RWPE2 (cell line): ENCODE data around the gene KRT20.

Source experiments
- ATAC-seq: fragments of 200-7000 bp; cut with Tn5 transposase; 3 replicates; pipeline ENCODE4 v1.9.1; 2021; ENCODE audit warnings: low read depth
- DNase-seq: peaks from one replicate; pipeline ENCODE4 v3.0.0-alpha.2; 2020; ENCODE audit warnings: low spot score
- H3K27ac ChIP-seq: fragments of 450-650 bp; 2 replicates; pipeline ENCODE4 v1.5.1; 2017; ENCODE audit warnings: mild to moderate bottlenecking; ENCODE audit not compliant: poor library complexity, severe bottlenecking
- H3K27me3 ChIP-seq: fragments of 250-450 bp; sonication (Bioruptor Pico); 2 replicates; pipeline ENCODE4 v1.5.1; 2021; ENCODE audit warnings: mild to moderate bottlenecking, moderate library complexity; ENCODE audit not compliant: insufficient read depth, poor library complexity, severe bottlenecking
- H3K36me3 ChIP-seq: fragments of 250-450 bp; sonication (Bioruptor Pico); 2 replicates; pipeline ENCODE4 v1.5.1; 2020; ENCODE audit warnings: low read depth, mild to moderate bottlenecking, moderate library complexity
- H3K4me1 ChIP-seq: fragments of 250-450 bp; sonication (Bioruptor Pico); 2 replicates; pipeline ENCODE4 v1.5.1; 2021; ENCODE audit warnings: mild to moderate bottlenecking, moderate library complexity; ENCODE audit not compliant: insufficient read depth, poor library complexity, severe bottlenecking
- H3K4me3 ChIP-seq: fragments of 250-450 bp; sonication (Bioruptor Pico); 2 replicates; pipeline ENCODE4 v1.5.1; 2021; ENCODE audit warnings: mild to moderate bottlenecking, moderate library complexity; ENCODE audit not compliant: severe bottlenecking
- H3K9me3 ChIP-seq: fragments of 250-450 bp; sonication (Bioruptor Pico); 2 replicates; pipeline ENCODE4 v1.5.1; 2021; ENCODE audit warnings: mild to moderate bottlenecking, moderate library complexity; ENCODE audit not compliant: severe bottlenecking
- TF ChIP-seq, protein P1 (sequence below): fragments of 450-650 bp; IDR thresholded peaks from one replicate; pipeline ENCODE4 v1.5.1; 2017; ENCODE audit warnings: mild to moderate bottlenecking, moderate library complexity; ENCODE audit not compliant: poor library complexity, severe bottlenecking

Gene KRT20

DNA sequence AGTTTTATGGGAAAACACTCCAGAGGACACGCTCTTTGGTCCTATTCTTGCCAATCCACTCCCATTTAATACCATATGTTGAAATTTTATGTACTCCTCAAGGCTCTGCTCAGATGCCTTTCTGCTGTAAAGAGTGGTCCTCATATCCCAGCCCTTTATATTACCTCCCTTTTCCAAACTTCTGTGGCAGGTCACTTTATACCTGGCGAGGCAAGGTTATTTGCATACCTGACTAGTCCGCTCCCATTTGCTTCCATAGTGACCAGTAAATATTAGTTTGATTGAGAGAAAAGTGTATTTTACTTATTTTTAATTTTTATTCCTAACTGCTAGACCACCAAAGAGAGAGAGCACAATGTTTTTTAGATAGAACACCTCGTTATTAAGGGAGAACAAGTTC lies 35.3 kb downstream of the KRT20 start:
- Histone ChIP-seq H3K4me3 (no peak overlapping the region), H3K27ac (peak overlapping the region; percentile 69), H3K36me3 (no peaks in the 10 kb centered on the region), H3K9me3 (no peaks in the 10 kb centered on the region), H3K4me1 (peaks cover 38% of the 10 kb centered on the region), H3K27me3 (no peaks in the 10 kb centered on the region)
- no peak for DNase-seq
- ATAC-seq, result no peak
- TF ChIP-seq, protein P1, sequence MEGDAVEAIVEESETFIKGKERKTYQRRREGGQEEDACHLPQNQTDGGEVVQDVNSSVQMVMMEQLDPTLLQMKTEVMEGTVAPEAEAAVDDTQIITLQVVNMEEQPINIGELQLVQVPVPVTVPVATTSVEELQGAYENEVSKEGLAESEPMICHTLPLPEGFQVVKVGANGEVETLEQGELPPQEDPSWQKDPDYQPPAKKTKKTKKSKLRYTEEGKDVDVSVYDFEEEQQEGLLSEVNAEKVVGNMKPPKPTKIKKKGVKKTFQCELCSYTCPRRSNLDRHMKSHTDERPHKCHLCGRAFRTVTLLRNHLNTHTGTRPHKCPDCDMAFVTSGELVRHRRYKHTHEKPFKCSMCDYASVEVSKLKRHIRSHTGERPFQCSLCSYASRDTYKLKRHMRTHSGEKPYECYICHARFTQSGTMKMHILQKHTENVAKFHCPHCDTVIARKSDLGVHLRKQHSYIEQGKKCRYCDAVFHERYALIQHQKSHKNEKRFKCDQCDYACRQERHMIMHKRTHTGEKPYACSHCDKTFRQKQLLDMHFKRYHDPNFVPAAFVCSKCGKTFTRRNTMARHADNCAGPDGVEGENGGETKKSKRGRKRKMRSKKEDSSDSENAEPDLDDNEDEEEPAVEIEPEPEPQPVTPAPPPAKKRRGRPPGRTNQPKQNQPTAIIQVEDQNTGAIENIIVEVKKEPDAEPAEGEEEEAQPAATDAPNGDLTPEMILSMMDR, result no peak

DNA sequence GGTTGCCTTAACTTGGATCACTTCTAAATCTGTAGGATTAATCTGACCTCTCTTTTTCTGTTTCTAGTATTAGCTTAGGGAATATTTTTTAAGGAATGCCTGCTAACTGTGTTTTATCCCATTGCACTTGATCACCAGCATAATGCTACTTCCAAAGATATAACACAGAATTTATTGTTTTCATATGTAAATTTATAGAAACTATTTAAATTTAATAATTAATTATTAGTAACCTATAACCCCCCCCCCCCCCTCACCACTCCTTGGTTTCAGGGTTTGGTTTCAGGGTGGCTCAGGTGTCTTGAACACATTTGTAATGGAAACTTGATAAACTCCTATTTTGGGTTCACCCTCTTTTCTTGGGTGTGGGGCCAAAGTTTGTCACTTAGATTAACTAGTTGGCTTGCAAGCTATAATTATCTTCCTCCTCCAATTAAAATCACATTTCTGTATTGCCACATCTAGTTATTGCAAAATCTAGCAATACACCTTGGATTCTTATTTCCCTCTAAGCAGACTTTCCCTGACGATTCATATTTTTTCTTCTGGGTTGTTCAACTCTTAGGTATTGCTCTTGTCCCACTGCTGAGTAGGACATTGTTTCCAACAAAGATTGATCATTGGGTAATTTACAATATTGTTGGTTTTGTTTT lies 36.3 kb downstream of the KRT20 start:
- no peaks in the 10 kb centered on the region for H3K27me3 ChIP-seq
- no peaks in the 10 kb centered on the region for H3K9me3 ChIP-seq
- TF ChIP-seq, protein P1, result no peak
- H3K27ac ChIP-seq, result no peak overlapping the region
- H3K4me3 ChIP-seq, result no peak overlapping the region
- ATAC-seq (no peak), DNase-seq (no peak)
- H3K4me1 ChIP-seq, result peaks cover 30% of the 10 kb centered on the region
- H3K36me3 ChIP-seq, result no peaks in the 10 kb centered on the region

DNA sequence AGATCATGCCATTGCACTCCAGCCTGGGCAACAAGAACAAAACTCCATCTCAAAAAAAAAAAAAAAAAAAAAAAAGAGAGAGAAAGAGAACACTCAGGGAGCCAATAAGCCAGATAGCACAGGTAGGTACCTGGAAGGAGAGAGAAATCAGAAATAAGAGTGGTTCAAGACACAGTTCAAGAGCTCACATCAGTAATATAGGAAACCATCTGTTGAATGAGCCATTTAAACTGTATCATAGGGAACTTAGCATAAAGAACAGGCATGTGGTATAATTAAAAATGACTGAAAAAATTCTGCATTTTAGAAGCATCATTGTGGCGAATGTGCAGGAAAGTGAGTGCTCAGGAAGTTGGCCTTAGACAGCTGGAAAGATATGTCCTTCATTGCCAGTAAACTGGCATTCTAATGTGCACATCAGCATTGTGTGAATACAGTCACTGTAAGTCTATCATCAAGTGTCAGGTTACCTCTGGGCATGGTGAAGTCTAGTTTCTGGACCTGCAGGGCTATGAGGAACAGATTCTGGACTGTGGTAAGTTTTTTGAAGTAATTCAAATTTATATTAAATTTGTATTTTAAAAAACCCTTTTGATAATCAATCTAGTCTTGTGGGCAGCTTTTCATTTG lies 38.4 kb downstream of the KRT20 start:
- Histone ChIP-seq H3K27ac (no peak overlapping the region), H3K36me3 (no peaks in the 10 kb centered on the region), H3K4me1 (peaks cover 23% of the 10 kb centered on the region), H3K27me3 (no peaks in the 10 kb centered on the region), H3K4me3 (no peak overlapping the region), H3K9me3 (no peaks in the 10 kb centered on the region)
- TF ChIP-seq, protein P1, result no peak
- ATAC-seq (peak; percentile 57; the same call in 1 of the 3 replicates), DNase-seq (no peak)

DNA sequence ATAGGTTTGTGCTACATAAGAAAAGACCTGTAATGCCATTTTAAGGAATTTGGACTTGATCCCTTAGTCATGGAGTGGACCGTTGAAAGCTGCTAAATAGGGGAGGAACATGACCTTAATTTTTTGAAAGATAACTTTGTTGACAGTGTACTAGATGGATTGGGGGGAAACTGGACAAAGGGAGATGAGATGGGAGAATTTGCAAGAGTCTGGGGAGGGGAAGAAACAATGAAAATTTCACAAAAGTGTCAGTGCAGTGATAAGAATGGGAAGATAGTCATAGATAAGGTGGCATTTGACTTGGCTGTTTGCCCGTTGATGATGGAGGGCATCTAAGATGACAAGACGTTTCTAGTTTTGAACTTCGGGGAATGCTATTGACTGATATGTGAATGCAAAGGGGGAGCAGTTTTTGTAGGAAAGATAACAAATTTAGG lies 40.4 kb downstream of the KRT20 start:
- H3K27me3 ChIP-seq, result no peaks in the 10 kb centered on the region
- no peak for DNase-seq
- H3K4me1 ChIP-seq, result peaks cover 6% of the 10 kb centered on the region
- H3K4me3 ChIP-seq, result no peak overlapping the region
- TF ChIP-seq, protein P1, result no peak
- H3K36me3 ChIP-seq, result no peaks in the 10 kb centered on the region
- no peaks in the 10 kb centered on the region for H3K9me3 ChIP-seq
- H3K27ac ChIP-seq, result no peak overlapping the region
- ATAC-seq, result no peak

DNA sequence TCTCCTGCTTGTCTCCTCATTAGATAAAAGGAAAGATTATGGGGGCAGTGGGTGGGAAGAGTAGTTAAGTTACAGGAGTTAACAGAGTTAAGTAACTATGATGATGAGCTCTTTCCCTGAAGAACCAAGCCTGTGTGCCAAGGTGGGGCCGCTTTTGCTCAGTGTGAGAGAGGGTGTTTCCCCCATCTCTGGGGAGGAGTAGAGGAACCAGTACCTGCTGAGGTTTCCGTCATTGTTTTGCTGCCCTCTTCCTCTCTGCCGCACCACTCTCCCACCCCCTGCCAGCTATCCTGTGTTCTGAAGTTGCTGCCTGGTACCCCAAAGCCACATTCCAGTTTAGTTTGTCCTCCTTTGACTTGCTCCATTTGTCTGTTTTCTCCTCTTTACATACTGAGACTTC lies 41.8 kb downstream of the KRT20 start:
- Histone ChIP-seq H3K27me3 (no peaks in the 10 kb centered on the region), H3K4me3 (no peak overlapping the region), H3K4me1 (no peaks in the 10 kb centered on the region), H3K27ac (no peak overlapping the region), H3K36me3 (no peaks in the 10 kb centered on the region), H3K9me3 (no peaks in the 10 kb centered on the region)
- TF ChIP-seq, protein P1, result no peak
- DNase-seq (no peak), ATAC-seq (no peak)
